Mucosa of rectum (tissue), 2 donors: ENCODE results near the gene MICAL3.
A peak's percentile ranks its signal among the peaks of the same experiment; 100 is the strongest.

Experiments used
- H3K27ac ChIP-seq, 2 donors: one replicate each; pipeline ENCODE4 v1.7.0; 2013; ENCODE audit warnings: inconsistent platforms in 2 of 2, low read depth in 2 of 2, low read length in 2 of 2
- H3K27me3 ChIP-seq, 2 donors: one replicate each; pipeline ENCODE4 v1.7.0; 2013; ENCODE audit warnings: low read length in 2 of 2; ENCODE audit not compliant: control insufficient read depth in 2 of 2, insufficient read depth in 2 of 2
- H3K36me3 ChIP-seq, 2 donors: one replicate each; pipeline ENCODE4 v1.7.0; 2013; ENCODE audit warnings: low read length in 2 of 2; ENCODE audit not compliant: control insufficient read depth in 2 of 2, insufficient read depth in 2 of 2
- H3K4me1 ChIP-seq, 2 donors: one replicate each; pipeline ENCODE4 v1.7.0; 2013; ENCODE audit warnings: low read length in 2 of 2, mild to moderate bottlenecking in 1 of 2; ENCODE audit not compliant: control insufficient read depth in 2 of 2, insufficient read depth in 2 of 2
- H3K4me3 ChIP-seq, 2 donors: one replicate each; pipeline ENCODE4 v1.7.0; 2013; ENCODE audit warnings: low read length in 2 of 2
- H3K9ac ChIP-seq, 2 donors: one replicate each; pipeline ENCODE4 v1.7.0; 2013; ENCODE audit warnings: low read length in 2 of 2, low read depth in 1 of 2, mild to moderate bottlenecking in 1 of 2
- H3K9me3 ChIP-seq, 2 donors: one replicate each; pipeline ENCODE4 v1.7.0; 2013; ENCODE audit warnings: low read length in 2 of 2; ENCODE audit not compliant: control insufficient read depth in 2 of 2
- donor health status: healthy.
- donor health status: Normal muscosa, but diverticular disease.

Gene MICAL3

GRCh38 chr22:17844150-17844549 lies 180.2 kb downstream of the MICAL3 start:
- Histone ChIP-seq H3K4me1 (peaks cover 0 to 7% of the 10 kb centered on the region in 2 donors), H3K9me3 (no peaks in the 10 kb centered on the region), H3K27ac (no peak overlapping the region), H3K9ac (no peak overlapping the region), H3K36me3 (peaks cover 34 to 37% of the 10 kb centered on the region in 2 donors), H3K27me3 (no peaks in the 10 kb centered on the region), H3K4me3 (no peak overlapping the region)

GRCh38 chr22:17842386-17842785 lies 182.0 kb downstream of the MICAL3 start:
- peak overlapping the region in 1 of 2 donors; percentile 31 for H3K4me3 ChIP-seq
- peaks cover 42 to 45% of the 10 kb centered on the region in 2 donors for H3K36me3 ChIP-seq
- H3K27ac ChIP-seq, result peak overlapping the region in 1 of 2 donors; percentile 16
- no peak overlapping the region for H3K9ac ChIP-seq
- H3K4me1 ChIP-seq, result peaks cover 0 to 7% of the 10 kb centered on the region in 2 donors
- H3K27me3 ChIP-seq, result no peaks in the 10 kb centered on the region
- H3K9me3 ChIP-seq, result no peaks in the 10 kb centered on the region

GRCh38 chr22:17841836-17842235 lies 182.5 kb downstream of the MICAL3 start:
- Histone ChIP-seq H3K4me1 (peaks cover 0 to 7% of the 10 kb centered on the region in 2 donors), H3K9me3 (no peaks in the 10 kb centered on the region), H3K27me3 (no peaks in the 10 kb centered on the region), H3K27ac (peak overlapping the region in 1 of 2 donors; percentile 16), H3K9ac (no peak overlapping the region), H3K36me3 (peaks cover 44 to 47% of the 10 kb centered on the region in 2 donors), H3K4me3 (no peak overlapping the region)

GRCh38 chr22:17838180-17838865 lies 186.0 kb downstream of the MICAL3 start:
- no peak overlapping the region for H3K4me3 ChIP-seq
- H3K9me3 ChIP-seq, result no peaks in the 10 kb centered on the region
- H3K36me3 ChIP-seq, result peaks cover 41 to 57% of the 10 kb centered on the region in 2 donors
- H3K4me1 ChIP-seq, result peaks cover 2 to 9% of the 10 kb centered on the region in 2 donors
- H3K9ac ChIP-seq, result no peak overlapping the region
- no peaks in the 10 kb centered on the region for H3K27me3 ChIP-seq
- H3K27ac ChIP-seq, result no peak overlapping the region

- Histone ChIP-seq H3K4me3 (no peak overlapping the region), H3K27ac (no peak overlapping the region), H3K9ac (no peak overlapping the region), H3K27me3 (no peaks in the 10 kb centered on the region), H3K9me3 (no peaks in the 10 kb centered on the region), H3K4me1 (peaks cover 14% of the 10 kb centered on the region in 2 donors), H3K36me3 (peaks cover 37 to 52% of the 10 kb centered on the region in 2 donors)
Measured at GRCh38 chr22:17836992-17837742, 187.2 kb downstream of the MICAL3 start.

- H3K27ac ChIP-seq, result no peak overlapping the region
- no peaks in the 10 kb centered on the region for H3K27me3 ChIP-seq
- H3K9me3 ChIP-seq, result no peaks in the 10 kb centered on the region
- H3K4me1 ChIP-seq, result peaks cover 28% of the 10 kb centered on the region in 2 donors
- H3K9ac ChIP-seq, result no peak overlapping the region
- H3K36me3 ChIP-seq, result peaks cover 24 to 48% of the 10 kb centered on the region in 2 donors
- no peak overlapping the region for H3K4me3 ChIP-seq
Measured at GRCh38 chr22:17835256-17835655, 189.1 kb downstream of the MICAL3 start.

GRCh38 chr22:17833489-17833888 lies 190.9 kb downstream of the MICAL3 start:
- Histone ChIP-seq H3K9ac (peak overlapping the region in 1 of 2 donors; percentile 14), H3K9me3 (no peaks in the 10 kb centered on the region), H3K4me1 (peaks cover 31 to 34% of the 10 kb centered on the region in 2 donors), H3K27ac (peak overlapping the region; percentile 76 to 84), H3K4me3 (no peak overlapping the region), H3K27me3 (no peaks in the 10 kb centered on the region), H3K36me3 (peaks cover 33 to 61% of the 10 kb centered on the region in 2 donors)

GRCh38 chr22:17832665-17833064 lies 191.7 kb downstream of the MICAL3 start:
- peak overlapping the region in 1 of 2 donors; percentile 50 for H3K9ac ChIP-seq
- peak overlapping the region; percentile 76 to 84 for H3K27ac ChIP-seq
- no peaks in the 10 kb centered on the region for H3K27me3 ChIP-seq
- H3K36me3 ChIP-seq, result peaks cover 34 to 63% of the 10 kb centered on the region in 2 donors
- H3K4me1 ChIP-seq, result peaks cover 31 to 34% of the 10 kb centered on the region in 2 donors
- H3K4me3 ChIP-seq, result no peak overlapping the region
- no peaks in the 10 kb centered on the region for H3K9me3 ChIP-seq

- H3K4me3 ChIP-seq, result peak overlapping the region in 1 of 2 donors; percentile 20
- peak overlapping the region; percentile 50 to 56 for H3K9ac ChIP-seq
- H3K27me3 ChIP-seq, result no peaks in the 10 kb centered on the region
- H3K4me1 ChIP-seq, result peaks cover 31 to 34% of the 10 kb centered on the region in 2 donors
- H3K27ac ChIP-seq, result peak overlapping the region; percentile 76 to 84
- peaks cover 39 to 63% of the 10 kb centered on the region in 2 donors for H3K36me3 ChIP-seq
- no peaks in the 10 kb centered on the region for H3K9me3 ChIP-seq
Measured at GRCh38 chr22:17831501-17832251, 192.7 kb downstream of the MICAL3 start.
